Endothelial cell of umbilical vein (primary cell): ENCODE data around the gene SDHAF2. TPM values are rescaled to one million over a fixed set of nuclear protein-coding genes. Genes with fewer than 3 reads are reported as not detected.

Experiments
- BruUV-seq: library from RNA; stranded (reverse); fragments of 400-500 nt; replicated peaks from 2 replicates; lab custom pipeline; 2021; lab: Mats Ljungman, UMichigan
- CTCF ChIA-PET: fragments of 300-600, 350-600 bp; sonication (Branson Sonifier 250); formaldehyde crosslinking; loops from one replicate; lab custom pipeline; 2021; ENCODE audit warnings: antibody characterized with exemption, inconsistent platforms; lab: Charles Lee
- POLR2A ChIA-PET: fragments of 300-600, 350-600 bp; sonication (Branson Sonifier 250); formaldehyde crosslinking; loops from one replicate; lab custom pipeline; 2021; ENCODE audit warnings: antibody characterized with exemption, inconsistent platforms; lab: Charles Lee
- DNase-seq: peaks from one replicate; pipeline ENCODE4 v3.0.0-alpha.2; 2011; ENCODE audit warnings: low read depth, low spot score
- FAIRE-seq: peaks from 2 replicates; lab custom pipeline; 2011; peaks lifted over from hg19 to GRCh38; lab: Jason Lieb, UNC
- H2AFZ ChIP-seq: 2 replicates; pipeline ENCODE4 v1.6.0; 2012; ENCODE audit warnings: low read depth, low read length, control low read depth, inconsistent platforms
- H3K27ac ChIP-seq: 2 replicates; pipeline ENCODE4 v1.5.1; 2011; ENCODE audit warnings: low read depth, mild to moderate bottlenecking, control low read depth, low read length, moderate library complexity; ENCODE audit not compliant: insufficient read depth
- H3K27me3 ChIP-seq, 2 experiments: 2 replicates each; pipeline versions ENCODE4 v1.6.0 to v1.6.1; 2011; ENCODE audit warnings: low read length in 2 of 2, mixed read lengths in 1 of 2; ENCODE audit not compliant: control insufficient read depth in 2 of 2, insufficient read depth in 2 of 2
- H3K36me3 ChIP-seq, 2 experiments: 2 replicates in 1 of 2; 3 replicates in 1 of 2; pipeline ENCODE4 v1.5.1; 2011; ENCODE audit warnings: low read length in 2 of 2, mild to moderate bottlenecking in 1 of 2, moderate library complexity in 1 of 2; ENCODE audit not compliant: control insufficient read depth in 2 of 2, insufficient read depth in 2 of 2; ENCODE audit errors: extremely low read depth in 1 of 2
- H3K4me1 ChIP-seq: 3 replicates; pipeline ENCODE4 v1.5.1; 2011; ENCODE audit warnings: mild to moderate bottlenecking, low read length; ENCODE audit not compliant: control insufficient read depth, insufficient read depth; ENCODE audit errors: extremely low read depth
- H3K4me2 ChIP-seq: 2 replicates; pipeline ENCODE4 v1.6.1; 2011; ENCODE audit warnings: low read length, control low read depth, mixed read lengths; ENCODE audit not compliant: insufficient read depth
- H3K4me3 ChIP-seq, 3 experiments: fragments of 200-600 bp in 1 of 3; sonication (generic), shearing (Covaris generic) in 1 of 3; replicated peaks in 1 of 3; 2 replicates each; pipeline ENCODE4 v1.5.1; 2011 to 2016; ENCODE audit warnings: control low read depth in 3 of 3, low read length in 3 of 3, mild to moderate bottlenecking in 2 of 3, inconsistent platforms in 1 of 3, low read depth in 1 of 3, moderate library complexity in 1 of 3; ENCODE audit not compliant: insufficient read depth in 1 of 3
- H3K79me2 ChIP-seq: 2 replicates; pipeline ENCODE4 v1.6.0; 2012; ENCODE audit warnings: low read length, inconsistent platforms; ENCODE audit not compliant: control insufficient read depth, insufficient read depth
- H3K9ac ChIP-seq: replicated peaks from 2 replicates; pipeline ENCODE3; 2011; ENCODE audit warnings: low read length, control low read depth; ENCODE audit not compliant: insufficient read depth; ENCODE audit errors: extremely low read depth
- H3K9me1 ChIP-seq: replicated peaks from 3 replicates; pipeline ENCODE4 v1.6.0; 2011; ENCODE audit warnings: mild to moderate bottlenecking, low read length; ENCODE audit not compliant: control insufficient read depth, insufficient read depth; ENCODE audit errors: extremely low read depth
- H3K9me3 ChIP-seq: replicated peaks from 2 replicates; pipeline ENCODE4 v1.5.1; 2012; ENCODE audit warnings: low read length, inconsistent platforms; ENCODE audit not compliant: control insufficient read depth, insufficient read depth
- H4K20me1 ChIP-seq: replicated peaks from 2 replicates; pipeline ENCODE3; 2011; ENCODE audit warnings: mild to moderate bottlenecking, low read length; ENCODE audit not compliant: control insufficient read depth, insufficient read depth; ENCODE audit errors: extremely low read depth
- CTCF ChIP-seq, 2 donors: IDR thresholded peaks; 1 replicate in 1 of 2; 2 replicates in 1 of 2; pipeline ENCODE4 v1.5.1; 2011; ENCODE audit warnings: low read length in 2 of 2, mild to moderate bottlenecking in 2 of 2, moderate library complexity in 2 of 2, control low read depth in 1 of 2, inconsistent platforms in 1 of 2, low read depth in 1 of 2; ENCODE audit not compliant: insufficient read depth in 1 of 2; ENCODE audit errors: extremely low read depth in 1 of 2
- EZH2 ChIP-seq: IDR thresholded peaks from 2 replicates; pipeline ENCODE4 v1.6.1; 2012; ENCODE audit warnings: borderline replicate concordance, low read depth, mild to moderate bottlenecking, moderate library complexity, low read length, inconsistent platforms; ENCODE audit not compliant: severe bottlenecking
- FOS ChIP-seq: IDR thresholded peaks from 2 replicates; pipeline ENCODE4 v1.6.1; 2011; ENCODE audit warnings: mild to moderate bottlenecking, low read length, moderate library complexity, borderline replicate concordance; ENCODE audit not compliant: insufficient read depth
- GATA2 ChIP-seq: IDR thresholded peaks from 2 replicates; pipeline ENCODE4 v1.7.0; 2011; ENCODE audit warnings: low read depth, mild to moderate bottlenecking, moderate library complexity, mixed read lengths, low read length; ENCODE audit not compliant: insufficient read length, insufficient read depth
- JUN ChIP-seq: IDR thresholded peaks from 2 replicates; pipeline ENCODE4 v1.6.1; 2011; ENCODE audit warnings: borderline replicate concordance, low read depth; ENCODE audit not compliant: insufficient read length, insufficient read depth
- MAX ChIP-seq: IDR thresholded peaks from 2 replicates; pipeline ENCODE4 v1.6.1; 2011; ENCODE audit not compliant: insufficient read depth, insufficient read length
- MYC ChIP-seq: IDR thresholded peaks from one replicate; pipeline ENCODE4 v1.6.1; 2011; ENCODE audit warnings: mild to moderate bottlenecking, low read depth, low read length
- POLR2A ChIP-seq: IDR thresholded peaks from 2 replicates; pipeline ENCODE4 v1.6.1; 2012; ENCODE audit warnings: low read depth, mild to moderate bottlenecking, control low read depth, low read length
- POLR2AphosphoS5 ChIP-seq: IDR thresholded peaks from 2 replicates; pipeline ENCODE4 v1.6.1; 2012; ENCODE audit warnings: low read depth, mild to moderate bottlenecking, control low read depth, low read length, moderate library complexity; ENCODE audit not compliant: insufficient read depth
- dilution Hi-C: fragments of 300-500 bp; cut with MboI; formaldehyde crosslinking; loops from one replicate; pipeline ENCODE4 v1.15.0; 2019; ENCODE audit warnings: low sequenced_read_pairs; ENCODE audit not compliant: extremely low pct_ligation_motif_present
- intact Hi-C: fragments of 100-400 bp; cut with micrococcal nuclease; formaldehyde crosslinking; loops from one replicate; pipeline ENCODE4 v1.10.0; 2022
- polyA plus RNA-seq, 4 experiments: library from polyadenylated mRNA; depleted of rRNA in 3 of 4; stranded (reverse) in 3 of 4; unstranded in 1 of 4; fragments of >200 nt; gene quantifications; 2 replicates each; pipeline versions ENCODE4 v1.2.1 to v1.2.3, GENCODE V29; 2011 to 2012; ENCODE audit warnings: missing spikeins in 1 of 4
- total RNA-seq: library from RNA; stranded (reverse); gene quantifications from 2 replicates; pipeline ENCODE4 v1.2.3, GENCODE V29; 2021

Gene SDHAF2
- total and polyA plus RNA-seq, 2 donors (not counting 3 experiments of a cell fraction or from before 2014, with no cell fraction given): 44.5 to 128 TPM

GRCh38 chr11:61453695-61454094 is 23.8 kb downstream of the SDHAF2 start:
- FAIRE-seq (no peak), DNase-seq (no peak)
- no peak for TF ChIP-seq POLR2AphosphoS5
- TF ChIP-seq CTCF (IDR thresholded peaks at IDR 0.05; ENCODE audit: extremely low read depth in 1 of 2, insufficient read depth in 1 of 2, low read depth in 1 of 2, low read length in 2 of 2): no peak
- TF ChIP-seq POLR2A: no peak
- TF ChIP-seq FOS: no peak
- TF ChIP-seq MYC: no peak
- TF ChIP-seq JUN: no peak
- TF ChIP-seq EZH2: no peak
- no peak for TF ChIP-seq GATA2
- no peak for TF ChIP-seq MAX
- Histone ChIP-seq H3K27ac (no peak overlapping the region), H3K4me1 (no peaks in the 10 kb centered on the region), H3K36me3 (peaks cover 0 to 7% of the 10 kb centered on the region in 2 experiments), H3K9me1 (no peaks in the 10 kb centered on the region), H3K9me3 (no peaks in the 10 kb centered on the region), H4K20me1 (no peaks in the 10 kb centered on the region), H3K79me2 (no peaks in the 10 kb centered on the region), H3K27me3 (no peaks in the 10 kb centered on the region), H2AFZ (no peak overlapping the region), H3K4me2 (no peak overlapping the region), H3K4me3 (no peak overlapping the region), H3K9ac (no peak overlapping the region)
- BruUV-seq: no TSS peak
- CTCF ChIA-PET: interaction anchor here (1.3 to 1.9 kb wide), 2 partner anchors 18 to 63 kb away, joined by 4 to 6 read pairs; no protein-coding TSS in a partner anchor
- dilution Hi-C loops (no loop called here), intact Hi-C loops (no loop called here)
- POLR2A ChIA-PET: no interaction called here
